Lower lobe of right lung (tissue), 2 donors: ENCODE measurements around the gene C1orf21. TPM values are rescaled to one million over a fixed set of nuclear protein-coding genes. Genes with fewer than 3 reads are reported as not detected.

Experiments used
- ATAC-seq, 2 donors: fragments of 200-7000 bp; cut with Tn5 transposase; one replicate each; pipeline ENCODE4 v1.9.1; 2020 to 2022; ENCODE audit warnings: mild to moderate bottlenecking in 2 of 2, moderate library complexity in 2 of 2
- DNase-seq: peaks from one replicate; pipeline ENCODE4 v3.0.0-alpha.2; 2020
- H3K27ac ChIP-seq: fragments of 200-600 bp; one replicate; pipeline ENCODE4 v1.8.0; 2022
- H3K27me3 ChIP-seq: fragments of 200-600 bp; one replicate; pipeline ENCODE4 v1.8.0; 2022; ENCODE audit warnings: low read depth
- H3K36me3 ChIP-seq: fragments of 200-600 bp; one replicate; pipeline ENCODE4 v1.8.0; 2022; ENCODE audit warnings: mild to moderate bottlenecking
- H3K4me1 ChIP-seq: fragments of 200-600 bp; one replicate; pipeline ENCODE4 v1.8.0; 2022
- H3K4me3 ChIP-seq: fragments of 200-600 bp; one replicate; pipeline ENCODE4 v1.8.0; 2022; ENCODE audit warnings: mild to moderate bottlenecking
- H3K9me3 ChIP-seq: fragments of 200-600 bp; one replicate; pipeline ENCODE4 v1.8.0; 2022
- intact Hi-C: fragments of 100-400 bp; cut with DNase I; formaldehyde crosslinking; loops from one replicate; pipeline ENCODE4 v1.11.0; 2022
- total RNA-seq: library from RNA; stranded (reverse); fragmentation: NEBNext Ultra II Directional; extraction: Animal tissue kit (Norgen Biotek cat#: 25700); gene quantifications from one replicate; pipeline ENCODE4 v1.2.1, GENCODE V29; 2021
- TF ChIP-seq, protein P1 (sequence below): fragments of 200-600 bp; IDR thresholded peaks from one replicate; pipeline ENCODE4 v1.8.0; 2022; ENCODE audit warnings: antibody characterized with exemption, mild to moderate bottlenecking
- donor health status: DM: no; HTN: yes; CAD: no; lungs with severe emphysema.

Gene C1orf21
- total RNA-seq, 1 donor from 2014 or later = 70.8 TPM

DNA sequence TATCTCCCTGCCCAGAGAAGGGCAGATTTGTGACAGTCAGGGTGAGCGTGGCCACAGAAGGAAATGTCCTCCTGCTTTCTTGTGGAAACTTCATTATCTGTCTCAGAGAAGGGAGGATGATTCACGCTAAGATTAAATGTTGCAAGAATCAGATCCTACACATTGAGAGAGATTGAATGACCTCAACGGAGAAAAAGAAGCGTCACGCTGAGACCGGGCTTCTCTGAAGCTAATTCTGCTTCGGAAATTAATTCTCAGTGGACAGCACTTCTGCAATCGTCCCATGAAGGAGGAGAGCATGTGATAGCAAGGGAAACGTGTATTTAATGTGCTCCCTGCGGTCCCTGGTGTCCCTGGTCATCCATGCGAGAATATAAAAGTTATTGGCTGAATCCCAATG lies 19.8 kb upstream of the C1orf21 start:
- no peak for DNase-seq
- TF ChIP-seq, protein P1, sequence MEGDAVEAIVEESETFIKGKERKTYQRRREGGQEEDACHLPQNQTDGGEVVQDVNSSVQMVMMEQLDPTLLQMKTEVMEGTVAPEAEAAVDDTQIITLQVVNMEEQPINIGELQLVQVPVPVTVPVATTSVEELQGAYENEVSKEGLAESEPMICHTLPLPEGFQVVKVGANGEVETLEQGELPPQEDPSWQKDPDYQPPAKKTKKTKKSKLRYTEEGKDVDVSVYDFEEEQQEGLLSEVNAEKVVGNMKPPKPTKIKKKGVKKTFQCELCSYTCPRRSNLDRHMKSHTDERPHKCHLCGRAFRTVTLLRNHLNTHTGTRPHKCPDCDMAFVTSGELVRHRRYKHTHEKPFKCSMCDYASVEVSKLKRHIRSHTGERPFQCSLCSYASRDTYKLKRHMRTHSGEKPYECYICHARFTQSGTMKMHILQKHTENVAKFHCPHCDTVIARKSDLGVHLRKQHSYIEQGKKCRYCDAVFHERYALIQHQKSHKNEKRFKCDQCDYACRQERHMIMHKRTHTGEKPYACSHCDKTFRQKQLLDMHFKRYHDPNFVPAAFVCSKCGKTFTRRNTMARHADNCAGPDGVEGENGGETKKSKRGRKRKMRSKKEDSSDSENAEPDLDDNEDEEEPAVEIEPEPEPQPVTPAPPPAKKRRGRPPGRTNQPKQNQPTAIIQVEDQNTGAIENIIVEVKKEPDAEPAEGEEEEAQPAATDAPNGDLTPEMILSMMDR = no peak
- no peaks in the 10 kb centered on the region for H3K36me3 ChIP-seq
- ATAC-seq = no peak
- no peak overlapping the region for H3K4me3 ChIP-seq
- no peak overlapping the region for H3K27ac ChIP-seq
- intact Hi-C loops = no loop called here
- no peaks in the 10 kb centered on the region for H3K27me3 ChIP-seq
- H3K4me1 ChIP-seq = no peaks in the 10 kb centered on the region
- H3K9me3 ChIP-seq = no peaks in the 10 kb centered on the region

DNA sequence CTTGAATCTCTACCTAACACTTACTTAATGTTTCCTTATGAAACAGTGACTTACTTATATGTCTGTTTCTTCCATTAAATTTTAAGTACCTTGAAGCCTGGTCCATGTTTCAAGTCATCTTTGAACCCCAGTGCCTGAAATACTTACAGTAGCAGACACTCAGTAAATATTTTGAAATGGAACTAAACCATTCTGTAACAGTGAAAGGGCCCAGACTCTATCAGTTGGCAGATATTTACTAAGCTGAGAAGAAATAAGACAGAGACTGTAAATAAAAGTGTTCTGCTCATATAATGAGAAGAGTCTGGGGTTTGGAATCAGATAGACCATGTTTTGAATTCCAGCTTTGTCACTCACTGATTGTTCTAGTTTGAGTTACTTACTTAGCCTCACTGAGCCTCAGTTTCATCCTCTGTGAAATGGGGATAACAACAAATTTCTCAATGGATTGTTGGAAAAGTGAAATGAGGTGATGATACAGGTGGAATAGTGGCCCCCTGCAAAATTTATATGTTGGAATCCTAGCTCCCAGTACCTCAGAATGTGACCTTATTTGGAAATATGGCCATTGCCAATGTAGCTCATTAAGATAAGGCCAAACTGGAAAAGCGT lies 19.3 kb upstream of the C1orf21 start:
- Histone ChIP-seq H3K27me3 (no peaks in the 10 kb centered on the region), H3K4me1 (no peaks in the 10 kb centered on the region), H3K9me3 (no peaks in the 10 kb centered on the region), H3K4me3 (no peak overlapping the region), H3K27ac (no peak overlapping the region), H3K36me3 (no peaks in the 10 kb centered on the region)
- ATAC-seq (no peak), DNase-seq (no peak)
- intact Hi-C loops = no loop called here
- TF ChIP-seq, protein P1 = no peak

DNA sequence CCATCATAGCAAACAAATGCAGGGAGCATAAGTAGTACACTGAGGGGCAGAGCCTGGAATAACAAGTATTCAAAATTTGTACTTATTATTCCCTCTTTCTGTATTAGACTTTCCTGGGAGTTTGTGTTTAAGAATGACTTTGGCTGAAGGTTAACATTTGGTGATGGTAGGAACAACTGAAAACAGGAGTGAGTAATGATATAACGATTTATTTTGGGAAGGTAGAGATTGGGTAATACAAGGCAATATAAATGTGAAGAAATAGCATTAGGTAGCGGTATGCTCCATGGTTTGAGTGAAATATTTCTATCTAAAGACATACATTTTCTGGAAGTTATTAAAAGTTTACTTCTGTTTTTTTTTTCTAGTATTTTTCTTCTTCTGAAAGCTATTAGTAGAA lies 18.5 kb upstream of the C1orf21 start:
- H3K27ac ChIP-seq = no peak overlapping the region
- no peaks in the 10 kb centered on the region for H3K27me3 ChIP-seq
- H3K36me3 ChIP-seq = no peaks in the 10 kb centered on the region
- no peak for DNase-seq
- TF ChIP-seq, protein P1 = no peak
- no peaks in the 10 kb centered on the region for H3K9me3 ChIP-seq
- H3K4me1 ChIP-seq = no peaks in the 10 kb centered on the region
- ATAC-seq = no peak
- intact Hi-C loops = no loop called here
- H3K4me3 ChIP-seq = no peak overlapping the region

DNA sequence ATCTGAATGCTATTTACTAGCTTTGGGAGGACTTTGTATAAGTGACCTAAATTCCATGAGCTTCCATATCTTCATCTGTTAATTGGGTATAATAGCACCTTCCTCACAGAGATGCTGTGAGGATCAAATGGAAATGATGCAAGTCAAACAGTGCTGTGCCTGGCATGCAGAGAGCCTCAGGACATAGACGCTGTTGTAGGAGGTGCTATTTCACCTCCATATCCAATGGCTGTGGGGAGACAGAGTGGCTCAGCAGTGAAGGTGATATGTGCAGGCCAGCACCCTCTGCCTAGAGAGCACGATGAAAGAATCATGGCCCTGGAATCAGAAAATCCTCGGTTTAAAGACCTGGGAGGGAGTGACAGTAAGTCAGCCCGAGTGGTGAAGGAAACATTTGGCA lies 16.0 kb upstream of the C1orf21 start:
- no peak overlapping the region for H3K27ac ChIP-seq
- H3K36me3 ChIP-seq = no peaks in the 10 kb centered on the region
- H3K27me3 ChIP-seq = no peaks in the 10 kb centered on the region
- TF ChIP-seq, protein P1 = no peak
- no peaks in the 10 kb centered on the region for H3K4me1 ChIP-seq
- no peak for ATAC-seq
- no peaks in the 10 kb centered on the region for H3K9me3 ChIP-seq
- no peak for DNase-seq
- no peak overlapping the region for H3K4me3 ChIP-seq
- intact Hi-C loops = no loop called here

DNA sequence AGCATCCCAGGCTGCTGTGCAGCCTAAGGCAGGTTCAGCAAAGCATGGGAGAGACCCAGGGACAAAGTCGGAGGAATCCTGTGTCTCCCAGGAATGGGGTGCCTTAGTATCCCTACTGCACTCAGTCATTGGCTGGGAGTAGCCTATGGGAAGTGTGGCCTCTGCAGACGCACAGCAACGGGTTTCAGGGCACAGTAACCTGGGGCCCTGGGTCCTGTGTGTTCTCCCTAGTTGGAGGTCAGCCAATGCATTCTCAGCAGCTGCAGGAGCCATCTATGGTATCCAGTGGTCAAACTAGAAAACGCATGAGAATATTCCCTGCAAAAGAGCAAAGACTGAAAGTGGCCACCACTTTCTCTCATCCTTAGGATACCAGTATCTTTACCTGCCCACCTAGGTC lies 13.7 kb upstream of the C1orf21 start:
- ATAC-seq (no peak), DNase-seq (no peak)
- no peaks in the 10 kb centered on the region for H3K4me1 ChIP-seq
- H3K27ac ChIP-seq = no peak overlapping the region
- H3K27me3 ChIP-seq = no peaks in the 10 kb centered on the region
- H3K36me3 ChIP-seq = no peaks in the 10 kb centered on the region
- no peaks in the 10 kb centered on the region for H3K9me3 ChIP-seq
- TF ChIP-seq, protein P1 = no peak
- intact Hi-C loops = no loop called here
- H3K4me3 ChIP-seq = no peak overlapping the region

DNA sequence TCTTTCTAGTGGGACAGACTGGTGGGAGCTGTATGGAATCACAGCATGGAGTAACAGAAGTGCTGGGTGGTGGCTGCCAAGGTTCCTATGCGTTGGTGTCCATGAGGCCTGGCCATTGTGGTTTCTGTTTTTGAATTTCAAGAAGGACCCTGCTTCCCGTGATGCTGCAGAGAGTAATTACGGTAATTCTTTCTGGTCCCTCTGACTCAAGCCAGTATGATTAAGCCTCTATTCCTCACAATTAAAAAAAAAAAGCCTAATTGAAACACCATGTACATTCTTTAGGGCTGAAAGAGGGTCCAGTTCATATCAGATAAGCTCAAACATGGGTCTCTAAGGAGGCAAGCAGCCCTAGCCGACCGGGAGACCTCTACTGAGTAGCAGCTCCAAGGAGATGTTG lies 10.5 kb upstream of the C1orf21 start:
- no peaks in the 10 kb centered on the region for H3K4me1 ChIP-seq
- ATAC-seq = no peak
- intact Hi-C loops = no loop called here
- H3K4me3 ChIP-seq = no peak overlapping the region
- H3K27ac ChIP-seq = no peak overlapping the region
- H3K27me3 ChIP-seq = no peaks in the 10 kb centered on the region
- DNase-seq = no peak
- TF ChIP-seq, protein P1 = no peak
- H3K36me3 ChIP-seq = no peaks in the 10 kb centered on the region
- no peaks in the 10 kb centered on the region for H3K9me3 ChIP-seq
